ENCODE measurements around the gene SEC14L1.

DNA sequence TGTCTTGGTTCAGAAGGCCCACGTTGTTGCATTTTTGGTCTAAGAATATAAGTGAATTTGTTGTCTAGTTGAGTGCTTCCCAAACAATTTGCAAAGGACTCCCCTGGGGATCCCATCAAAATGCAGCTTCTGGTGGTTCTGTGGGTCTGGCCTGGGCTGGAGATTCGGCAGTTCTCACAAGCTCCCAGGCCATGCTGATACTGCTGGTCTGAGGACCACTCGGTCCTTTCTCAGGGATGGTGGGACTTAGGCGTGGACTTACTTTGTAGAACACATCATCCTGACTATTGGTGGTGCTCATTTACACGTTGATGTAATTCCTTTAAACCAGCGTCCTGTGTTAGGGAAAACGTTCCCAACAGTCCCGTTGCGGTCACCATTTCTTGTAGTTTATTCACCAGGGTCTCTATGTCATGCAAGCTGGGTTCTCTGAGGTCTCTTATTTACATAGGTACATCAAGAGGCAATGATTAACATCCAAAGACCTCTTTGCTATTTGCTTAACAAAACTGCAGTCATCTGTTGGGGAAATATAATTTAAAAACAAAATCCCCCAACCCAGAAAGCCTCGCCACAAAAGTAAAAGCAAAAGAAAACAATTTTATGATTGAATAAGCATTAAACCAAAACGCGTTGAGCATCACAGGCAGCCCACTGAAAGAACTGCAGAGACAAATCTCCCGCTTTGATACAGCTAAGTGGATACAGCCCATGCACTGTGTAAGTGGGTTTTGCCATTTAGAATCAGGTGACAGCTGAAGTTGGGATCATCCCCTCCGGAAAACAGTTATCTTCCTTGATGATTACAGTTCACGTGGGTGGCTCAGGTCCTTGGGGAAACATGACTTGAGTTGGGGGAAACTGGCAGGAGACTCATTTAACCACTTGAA is 39.0 kb upstream of the SEC14L1 start:
- TF ChIP-seq, protein P1, sequence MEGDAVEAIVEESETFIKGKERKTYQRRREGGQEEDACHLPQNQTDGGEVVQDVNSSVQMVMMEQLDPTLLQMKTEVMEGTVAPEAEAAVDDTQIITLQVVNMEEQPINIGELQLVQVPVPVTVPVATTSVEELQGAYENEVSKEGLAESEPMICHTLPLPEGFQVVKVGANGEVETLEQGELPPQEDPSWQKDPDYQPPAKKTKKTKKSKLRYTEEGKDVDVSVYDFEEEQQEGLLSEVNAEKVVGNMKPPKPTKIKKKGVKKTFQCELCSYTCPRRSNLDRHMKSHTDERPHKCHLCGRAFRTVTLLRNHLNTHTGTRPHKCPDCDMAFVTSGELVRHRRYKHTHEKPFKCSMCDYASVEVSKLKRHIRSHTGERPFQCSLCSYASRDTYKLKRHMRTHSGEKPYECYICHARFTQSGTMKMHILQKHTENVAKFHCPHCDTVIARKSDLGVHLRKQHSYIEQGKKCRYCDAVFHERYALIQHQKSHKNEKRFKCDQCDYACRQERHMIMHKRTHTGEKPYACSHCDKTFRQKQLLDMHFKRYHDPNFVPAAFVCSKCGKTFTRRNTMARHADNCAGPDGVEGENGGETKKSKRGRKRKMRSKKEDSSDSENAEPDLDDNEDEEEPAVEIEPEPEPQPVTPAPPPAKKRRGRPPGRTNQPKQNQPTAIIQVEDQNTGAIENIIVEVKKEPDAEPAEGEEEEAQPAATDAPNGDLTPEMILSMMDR (IDR thresholded peaks at IDR 0.05; ENCODE audit: borderline replicate concordance, extremely low read depth, low read length, poor library complexity, severe bottlenecking) = no peak
- TF ChIP-seq EZH2 (IDR thresholded peaks at IDR 0.05; ENCODE audit: borderline replicate concordance, low read depth, low read length, severe bottlenecking) = no peak
